Measurements from ENCODE around the gene UNKL.

Gene UNKL

GRCh38 chr16:1430759-1431496 lies 16.4 kb upstream of the UNKL start, which contains the start of gene PERCC1:
Gene PERCC1, plus strand, starts transcription at chr16:1431078. Its CDS starts 1,516 bp downstream, at chr16:1432594.
- FAIRE-seq: no peak

- FAIRE-seq: no peak
Observed at GRCh38 chr16:1430214-1430758, 15.8 kb upstream of the UNKL start.

GRCh38 chr16:1429631-1430030 lies 15.1 kb upstream of the UNKL start:
- no peak for FAIRE-seq

- FAIRE-seq: no peak
Observed at GRCh38 chr16:1429012-1429411, 14.5 kb upstream of the UNKL start.

GRCh38 chr16:1428511-1428910 lies 14.0 kb upstream of the UNKL start:
- FAIRE-seq: no peak

- FAIRE-seq: no peak
Observed at GRCh38 chr16:1427473-1428461, 13.3 kb upstream of the UNKL start.

- FAIRE-seq: no peak
Observed at GRCh38 chr16:1426734-1427471, 12.4 kb upstream of the UNKL start.

GRCh38 chr16:1425616-1426370 lies 11.3 kb upstream of the UNKL start:
- no peak for FAIRE-seq

- no peak for FAIRE-seq
Observed at GRCh38 chr16:1424028-1424427, 9.5 kb upstream of the UNKL start.

GRCh38 chr16:1422076-1422475 lies 7.6 kb upstream of the UNKL start:
- FAIRE-seq: no peak

GRCh38 chr16:1420111-1420539 lies 5.6 kb upstream of the UNKL start:
- FAIRE-seq: no peak

- FAIRE-seq: no peak
Observed at GRCh38 chr16:1416521-1416941, 2.0 kb upstream of the UNKL start.

GRCh38 chr16:1413684-1414531 lies 596 bp downstream of the UNKL start:
- no peak for FAIRE-seq

- FAIRE-seq: no peak
Observed at GRCh38 chr16:1412847-1413246, 1.7 kb downstream of the UNKL start.

GRCh38 chr16:1408171-1408837 lies 6.2 kb downstream of the UNKL start:
- FAIRE-seq: no peak

GRCh38 chr16:1407753-1408152 lies 6.8 kb downstream of the UNKL start:
- FAIRE-seq: no peak

GRCh38 chr16:1403733-1404132 lies 10.8 kb downstream of the UNKL start:
- no peak for FAIRE-seq

- no peak for FAIRE-seq
Observed at GRCh38 chr16:1403036-1403435, 11.5 kb downstream of the UNKL start.

GRCh38 chr16:1401758-1402154 lies 12.7 kb downstream of the UNKL start:
- no peak for FAIRE-seq

- FAIRE-seq: no peak
Observed at GRCh38 chr16:1401061-1401757, 13.3 kb downstream of the UNKL start.

Data from colon (tissue), 2 donors.